Measurements from ENCODE around the gene PTK7.

The PTK7 gene

GRCh38 chr6:43082806-43083655 lies 6.9 kb downstream of the PTK7 start:
- no peak overlapping the region for H3K4me3 ChIP-seq (ENCODE audit: control insufficient read depth, low read depth, low read length)

GRCh38 chr6:43086022-43086658 lies 10.0 kb downstream of the PTK7 start:
- DNase-seq (ENCODE audit: low read depth): no peak
- TF ChIP-seq, protein P1, sequence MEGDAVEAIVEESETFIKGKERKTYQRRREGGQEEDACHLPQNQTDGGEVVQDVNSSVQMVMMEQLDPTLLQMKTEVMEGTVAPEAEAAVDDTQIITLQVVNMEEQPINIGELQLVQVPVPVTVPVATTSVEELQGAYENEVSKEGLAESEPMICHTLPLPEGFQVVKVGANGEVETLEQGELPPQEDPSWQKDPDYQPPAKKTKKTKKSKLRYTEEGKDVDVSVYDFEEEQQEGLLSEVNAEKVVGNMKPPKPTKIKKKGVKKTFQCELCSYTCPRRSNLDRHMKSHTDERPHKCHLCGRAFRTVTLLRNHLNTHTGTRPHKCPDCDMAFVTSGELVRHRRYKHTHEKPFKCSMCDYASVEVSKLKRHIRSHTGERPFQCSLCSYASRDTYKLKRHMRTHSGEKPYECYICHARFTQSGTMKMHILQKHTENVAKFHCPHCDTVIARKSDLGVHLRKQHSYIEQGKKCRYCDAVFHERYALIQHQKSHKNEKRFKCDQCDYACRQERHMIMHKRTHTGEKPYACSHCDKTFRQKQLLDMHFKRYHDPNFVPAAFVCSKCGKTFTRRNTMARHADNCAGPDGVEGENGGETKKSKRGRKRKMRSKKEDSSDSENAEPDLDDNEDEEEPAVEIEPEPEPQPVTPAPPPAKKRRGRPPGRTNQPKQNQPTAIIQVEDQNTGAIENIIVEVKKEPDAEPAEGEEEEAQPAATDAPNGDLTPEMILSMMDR (IDR thresholded peaks at IDR 0.05; ENCODE audit: control insufficient read depth, insufficient read depth, low read depth, low read length, missing control alignments): no peak
- no peak overlapping the region for H3K4me3 ChIP-seq (ENCODE audit: control insufficient read depth, low read depth, low read length)

More at GRCh38 chr6:43082806-43083655, 6.9 kb downstream of the PTK7 start:
- DNase-seq (ENCODE audit: low read depth): no peak
- TF ChIP-seq, protein P1 (IDR thresholded peaks at IDR 0.05; ENCODE audit: control insufficient read depth, insufficient read depth, low read depth, low read length, missing control alignments): no peak

- H3K4me3 ChIP-seq (ENCODE audit: control insufficient read depth, low read depth, low read length): no peak overlapping the region
- no peak for DNase-seq (ENCODE audit: low read depth)
- TF ChIP-seq, protein P1 (IDR thresholded peaks at IDR 0.05; ENCODE audit: control insufficient read depth, insufficient read depth, low read depth, low read length, missing control alignments): no peak
Measured at GRCh38 chr6:43088654-43089056, 12.5 kb downstream of the PTK7 start.

GRCh38 chr6:43089467-43089866 lies 13.4 kb downstream of the PTK7 start:
- H3K4me3 ChIP-seq (ENCODE audit: control insufficient read depth, low read depth, low read length): no peak overlapping the region
- TF ChIP-seq, protein P1 (IDR thresholded peaks at IDR 0.05; ENCODE audit: control insufficient read depth, insufficient read depth, low read depth, low read length, missing control alignments): no peak
- no peak for DNase-seq (ENCODE audit: low read depth)

GRCh38 chr6:43089874-43090558 lies 13.9 kb downstream of the PTK7 start:
- no peak overlapping the region for H3K4me3 ChIP-seq (ENCODE audit: control insufficient read depth, low read depth, low read length)
- TF ChIP-seq, protein P1 (IDR thresholded peaks at IDR 0.05; ENCODE audit: control insufficient read depth, insufficient read depth, low read depth, low read length, missing control alignments): no peak
- DNase-seq (ENCODE audit: low read depth): no peak

DNA sequence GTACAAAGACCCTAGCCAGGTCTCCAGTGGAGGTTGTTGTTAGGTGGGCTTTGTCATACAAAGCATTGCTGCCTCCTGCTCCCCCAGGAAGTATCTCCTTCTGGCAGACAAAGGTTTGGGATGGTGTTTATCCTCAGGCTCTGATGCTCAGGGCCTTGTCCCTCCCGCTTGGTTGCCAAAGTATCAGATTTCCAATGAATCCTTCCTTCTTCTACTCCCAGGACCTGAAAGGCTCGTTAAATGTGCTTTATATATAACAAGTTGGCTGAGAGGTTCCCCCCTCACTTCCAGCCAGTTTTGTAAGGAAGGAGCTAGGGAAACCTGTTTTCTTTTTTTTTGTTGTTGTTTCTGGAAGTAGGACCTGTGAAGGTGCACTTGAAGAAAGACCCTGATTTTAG lies 14.4 kb downstream of the PTK7 start:
- DNase-seq (ENCODE audit: low read depth): peak; percentile 31
- TF ChIP-seq, protein P1 (IDR thresholded peaks at IDR 0.05; ENCODE audit: control insufficient read depth, insufficient read depth, low read depth, low read length, missing control alignments): no peak
- H3K4me3 ChIP-seq (ENCODE audit: control insufficient read depth, low read depth, low read length): no peak overlapping the region
